IPS-20b (cell line): ENCODE measurements around the gene CCDC120.

Experiments
- H3K27ac ChIP-seq: one replicate; pipeline ENCODE4 v1.5.1; 2013; ENCODE audit warnings: low read length
- H3K27me3 ChIP-seq: 2 replicates; pipeline ENCODE4 v1.6.1; 2013; ENCODE audit warnings: mild to moderate bottlenecking, low read length, inconsistent platforms; ENCODE audit not compliant: insufficient read depth
- H3K36me3 ChIP-seq: 2 replicates; pipeline ENCODE4 v1.6.1; 2013; ENCODE audit warnings: low read depth, mild to moderate bottlenecking, inconsistent platforms, low read length, moderate library complexity; ENCODE audit not compliant: insufficient read depth
- H3K4me1 ChIP-seq: 2 replicates; pipeline ENCODE4 v1.6.1; 2013; ENCODE audit warnings: mild to moderate bottlenecking, control low read depth, inconsistent platforms, low read length, moderate library complexity; ENCODE audit not compliant: insufficient read depth
- H3K4me3 ChIP-seq: 2 replicates; pipeline ENCODE4 v1.5.1; 2013; ENCODE audit warnings: mild to moderate bottlenecking, low read length, inconsistent platforms
- H3K9ac ChIP-seq: 2 replicates; pipeline ENCODE4 v1.6.1; 2013; ENCODE audit warnings: low read depth, mild to moderate bottlenecking, inconsistent platforms, low read length, moderate library complexity
- H3K9me3 ChIP-seq: 2 replicates; pipeline ENCODE4 v1.6.1; 2013; ENCODE audit warnings: mild to moderate bottlenecking, low read depth, low read length, inconsistent platforms; ENCODE audit not compliant: insufficient read depth

CCDC120 gene, protein sequence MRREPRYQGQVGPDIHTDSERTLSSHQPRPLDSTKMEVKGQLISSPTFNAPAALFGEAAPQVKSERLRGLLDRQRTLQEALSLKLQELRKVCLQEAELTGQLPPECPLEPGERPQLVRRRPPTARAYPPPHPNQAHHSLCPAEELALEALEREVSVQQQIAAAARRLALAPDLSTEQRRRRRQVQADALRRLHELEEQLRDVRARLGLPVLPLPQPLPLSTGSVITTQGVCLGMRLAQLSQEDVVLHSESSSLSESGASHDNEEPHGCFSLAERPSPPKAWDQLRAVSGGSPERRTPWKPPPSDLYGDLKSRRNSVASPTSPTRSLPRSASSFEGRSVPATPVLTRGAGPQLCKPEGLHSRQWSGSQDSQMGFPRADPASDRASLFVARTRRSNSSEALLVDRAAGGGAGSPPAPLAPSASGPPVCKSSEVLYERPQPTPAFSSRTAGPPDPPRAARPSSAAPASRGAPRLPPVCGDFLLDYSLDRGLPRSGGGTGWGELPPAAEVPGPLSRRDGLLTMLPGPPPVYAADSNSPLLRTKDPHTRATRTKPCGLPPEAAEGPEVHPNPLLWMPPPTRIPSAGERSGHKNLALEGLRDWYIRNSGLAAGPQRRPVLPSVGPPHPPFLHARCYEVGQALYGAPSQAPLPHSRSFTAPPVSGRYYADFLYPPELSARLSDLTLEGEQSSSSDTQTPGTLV

DNA sequence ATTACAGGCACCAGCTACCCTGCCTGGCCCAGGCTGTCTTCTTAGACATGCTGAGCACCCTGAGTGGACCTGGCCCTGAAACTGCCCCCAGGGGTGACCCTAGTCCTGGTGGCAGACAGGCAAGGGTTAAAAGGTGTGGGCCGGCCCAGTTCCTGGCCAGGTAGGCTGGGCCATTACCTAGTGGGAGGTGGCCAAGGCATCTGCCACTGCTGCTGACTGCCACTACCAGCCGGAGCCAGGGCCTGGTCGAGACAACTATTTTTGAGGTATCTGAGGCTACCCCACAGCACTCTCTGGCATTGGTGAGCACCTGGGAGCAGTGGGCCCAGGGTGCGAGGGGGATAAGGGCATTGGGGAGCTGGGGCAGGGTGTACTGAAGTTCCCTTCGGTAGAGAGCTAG, at the start of gene CCDC120:
TSS of gene CCDC120 (plus strand) at position 206 of the 400 bp plus-strand sequence. CDS start 3,043 bp downstream, outside the sequence.
- Histone ChIP-seq H3K4me3 (peak within 1 kb of the TSS; percentile 60), H3K9ac (peak within 1 kb of the TSS; percentile 7; the same call in 1 of the 2 replicates), H3K27ac (no peak within 1 kb of the TSS)

DNA sequence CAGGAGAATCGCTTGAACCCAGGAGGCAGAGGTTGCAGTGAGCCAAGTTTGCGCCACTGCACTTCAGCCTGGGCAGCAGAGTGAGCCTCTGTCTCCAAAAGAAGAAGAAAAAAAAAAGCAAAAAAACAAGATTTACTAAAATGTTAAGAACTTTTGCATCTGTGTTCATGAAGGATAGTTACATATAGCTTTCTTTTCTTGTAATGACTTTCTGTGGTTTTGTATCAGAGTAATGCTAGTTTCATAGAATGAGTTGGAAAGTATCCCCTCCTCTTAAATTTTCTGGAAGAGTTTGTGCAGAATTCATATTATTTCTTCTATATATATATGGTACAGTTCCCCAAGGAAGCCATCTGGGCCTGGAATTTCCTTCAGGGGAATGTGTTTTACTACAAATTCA, 39.7 kb upstream of the CCDC120 start:
- Histone ChIP-seq H3K9ac (no peak overlapping the region), H3K4me3 (no peak overlapping the region), H3K27me3 (no peaks in the 10 kb centered on the region), H3K4me1 (no peaks in the 10 kb centered on the region), H3K27ac (no peak overlapping the region), H3K36me3 (no peaks in the 10 kb centered on the region), H3K9me3 (no peaks in the 10 kb centered on the region)

More for the DNA sequence above, at the start of gene CCDC120:
- no peaks in the 10 kb centered on the region; the same call in 1 of the 2 replicates for H3K4me1 ChIP-seq
- H3K9me3 ChIP-seq, result no peaks in the 10 kb centered on the region
- H3K27me3 ChIP-seq, result no peaks in the 10 kb centered on the region
- no peaks in the 10 kb centered on the region for H3K36me3 ChIP-seq

DNA sequence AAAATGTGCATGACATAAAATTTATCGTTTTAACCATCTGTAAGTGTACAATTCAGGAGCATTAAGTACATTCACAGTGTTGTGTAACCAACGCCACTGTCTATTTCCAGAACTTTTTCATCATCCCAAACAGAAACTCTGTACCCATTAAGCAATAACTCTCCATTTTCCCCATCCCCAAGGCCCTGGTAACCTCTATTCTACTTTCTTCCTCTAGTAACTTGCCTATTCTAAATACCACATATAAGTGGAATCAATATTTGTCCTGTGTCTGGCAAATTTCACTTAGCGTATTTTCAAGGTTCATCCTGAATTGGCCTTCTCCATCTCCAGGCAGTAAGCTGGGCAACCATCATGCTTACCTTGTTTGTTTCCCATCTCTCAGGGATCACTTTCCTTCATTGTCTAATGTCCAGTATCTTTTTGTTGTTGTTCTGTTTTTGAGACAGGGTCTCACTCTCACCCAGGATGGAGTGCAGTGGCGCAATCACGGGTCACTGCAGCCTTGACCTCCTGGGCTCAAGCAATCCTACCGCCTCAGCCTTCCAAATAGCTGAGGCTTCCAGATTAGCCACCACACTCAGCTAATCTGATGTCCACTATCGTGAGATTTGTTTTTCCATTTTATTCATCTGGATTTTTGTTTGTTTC, 39.1 kb upstream of the CCDC120 start:
- no peaks in the 10 kb centered on the region for H3K9me3 ChIP-seq
- H3K4me3 ChIP-seq, result no peak overlapping the region
- no peak overlapping the region for H3K9ac ChIP-seq
- no peak overlapping the region for H3K27ac ChIP-seq
- no peaks in the 10 kb centered on the region for H3K27me3 ChIP-seq
- no peaks in the 10 kb centered on the region for H3K4me1 ChIP-seq
- H3K36me3 ChIP-seq, result peaks cover 5% of the 10 kb centered on the region; the same call in 1 of the 2 replicates

DNA sequence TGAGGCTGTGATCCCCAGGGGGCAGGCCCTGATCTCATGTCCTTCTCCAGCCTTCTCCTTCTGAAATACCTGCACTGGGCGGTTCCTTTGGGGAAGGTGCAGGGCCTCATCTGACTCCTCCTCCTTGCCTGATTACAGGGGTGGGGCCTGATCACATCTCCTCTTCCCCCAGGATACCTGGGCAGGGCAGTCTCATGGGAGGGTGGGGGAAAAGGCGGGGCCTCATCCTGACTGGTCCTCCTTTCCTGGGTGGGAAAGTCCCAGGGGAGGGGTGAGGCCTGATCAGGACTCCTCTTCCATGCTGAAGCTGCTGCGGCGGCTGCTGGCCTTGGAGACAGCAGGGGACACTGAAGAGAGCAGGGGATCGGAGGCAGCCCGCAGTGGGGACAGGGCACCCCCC, 28.9 kb upstream of the CCDC120 start:
- no peak overlapping the region for H3K4me3 ChIP-seq
- no peak overlapping the region for H3K27ac ChIP-seq
- H3K36me3 ChIP-seq, result peaks cover 62% of the 10 kb centered on the region
- no peaks in the 10 kb centered on the region for H3K9me3 ChIP-seq
- H3K27me3 ChIP-seq, result no peaks in the 10 kb centered on the region
- H3K9ac ChIP-seq, result no peak overlapping the region
- H3K4me1 ChIP-seq, result no peaks in the 10 kb centered on the region

DNA sequence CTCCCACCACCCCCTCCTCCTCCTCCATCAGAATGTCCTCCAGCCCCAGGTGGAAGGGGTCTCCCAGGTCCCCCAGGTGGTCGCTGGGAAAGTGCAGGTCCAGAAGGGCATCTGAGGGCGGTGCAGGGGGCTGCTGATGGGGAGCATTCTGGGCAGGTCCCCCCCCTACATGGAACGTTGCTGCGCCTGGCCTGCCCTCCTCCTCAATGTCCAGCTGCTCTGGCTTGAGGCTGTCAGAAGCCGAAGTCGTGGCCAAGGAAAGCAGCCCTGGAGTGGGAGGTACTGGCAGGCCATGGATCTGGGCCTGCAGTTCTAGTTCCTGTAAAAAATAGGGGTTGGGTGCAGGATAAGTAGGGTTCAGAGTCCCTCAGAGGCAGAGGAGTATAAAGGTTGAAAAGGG, 28.5 kb upstream of the CCDC120 start:
- Histone ChIP-seq H3K4me3 (no peak overlapping the region), H3K27ac (no peak overlapping the region), H3K9ac (no peak overlapping the region), H3K4me1 (no peaks in the 10 kb centered on the region), H3K9me3 (no peaks in the 10 kb centered on the region), H3K36me3 (peaks cover 63% of the 10 kb centered on the region), H3K27me3 (no peaks in the 10 kb centered on the region)

DNA sequence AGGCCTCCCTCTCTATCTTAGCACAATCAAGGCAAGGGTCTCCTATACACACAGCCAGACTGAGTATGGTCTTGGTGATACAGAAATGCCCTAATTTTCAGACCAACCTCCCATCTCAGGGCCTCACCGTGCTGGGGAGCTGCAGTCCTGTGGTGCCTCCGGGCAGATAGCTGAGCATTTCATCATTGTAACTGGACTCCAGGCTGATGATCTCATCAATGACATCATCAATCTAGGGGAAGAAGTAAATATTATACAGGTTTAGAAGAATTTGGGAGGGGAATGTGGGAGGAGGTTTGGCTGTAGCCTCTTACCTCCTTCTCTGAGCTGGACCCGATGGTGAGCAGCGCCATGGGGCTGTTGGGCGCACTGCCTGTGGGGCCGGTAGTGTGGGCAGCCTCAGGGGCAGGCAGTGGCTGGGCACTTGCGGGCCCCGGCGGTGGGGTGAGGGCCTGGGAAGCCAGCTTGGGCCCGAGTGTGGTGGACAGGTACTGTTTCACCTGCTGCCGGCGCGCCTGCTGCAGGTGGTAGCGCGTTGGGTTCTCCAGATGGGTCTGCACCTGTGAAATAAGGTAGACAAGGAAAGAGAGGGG, 20.8 kb upstream of the CCDC120 start:
- peaks cover 55% of the 10 kb centered on the region for H3K36me3 ChIP-seq
- no peak overlapping the region for H3K4me3 ChIP-seq
- H3K27ac ChIP-seq, result no peak overlapping the region
- no peaks in the 10 kb centered on the region for H3K27me3 ChIP-seq
- H3K9me3 ChIP-seq, result no peaks in the 10 kb centered on the region
- peaks cover 6% of the 10 kb centered on the region for H3K4me1 ChIP-seq
- no peak overlapping the region for H3K9ac ChIP-seq

DNA sequence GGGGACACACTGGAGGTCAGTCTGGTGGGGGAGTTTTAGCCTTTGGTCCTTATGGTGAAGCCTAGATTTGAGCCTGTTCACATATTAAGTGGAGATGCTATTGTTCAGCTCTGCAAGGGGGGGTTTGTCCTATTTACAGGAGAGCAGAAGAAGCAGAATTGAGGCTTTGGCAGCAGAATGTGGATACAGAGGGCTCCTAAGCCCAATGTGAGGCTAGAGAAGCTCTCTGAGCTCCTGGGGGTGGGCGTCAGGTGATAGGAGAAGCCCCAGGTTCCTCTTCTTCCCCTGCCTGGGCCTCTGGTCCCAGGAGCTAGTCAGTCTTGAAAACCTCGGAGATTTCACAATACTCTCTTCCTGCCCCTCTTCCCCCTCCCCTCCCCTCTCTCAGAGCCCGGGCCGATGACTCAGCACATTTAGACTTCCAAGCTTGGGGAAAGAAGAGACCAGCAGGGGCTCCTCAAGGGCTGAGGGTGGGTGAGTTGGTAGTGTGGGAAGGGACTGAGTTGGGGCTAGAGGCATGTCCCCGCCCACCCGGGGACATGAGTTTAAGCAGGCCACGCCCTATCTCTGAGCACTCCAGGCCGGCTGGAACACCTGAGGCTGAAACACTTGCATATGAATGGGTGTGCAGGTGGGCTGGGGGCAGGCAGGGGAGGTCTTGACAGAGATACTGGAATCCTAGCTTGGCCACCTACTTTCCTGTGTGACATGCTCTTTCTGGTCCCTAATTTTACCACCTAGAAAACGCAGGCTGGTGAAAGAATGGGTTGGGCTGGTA, 19.0 kb upstream of the CCDC120 start:
- peak overlapping the region; percentile 95 for H3K4me3 ChIP-seq
- H3K4me1 ChIP-seq, result peaks cover 6% of the 10 kb centered on the region
- H3K27ac ChIP-seq, result peak overlapping the region; percentile 89
- H3K9me3 ChIP-seq, result no peaks in the 10 kb centered on the region
- H3K27me3 ChIP-seq, result no peaks in the 10 kb centered on the region
- peak overlapping the region; percentile 95; the same call in 1 of the 2 replicates for H3K9ac ChIP-seq
- peaks cover 37% of the 10 kb centered on the region for H3K36me3 ChIP-seq

DNA sequence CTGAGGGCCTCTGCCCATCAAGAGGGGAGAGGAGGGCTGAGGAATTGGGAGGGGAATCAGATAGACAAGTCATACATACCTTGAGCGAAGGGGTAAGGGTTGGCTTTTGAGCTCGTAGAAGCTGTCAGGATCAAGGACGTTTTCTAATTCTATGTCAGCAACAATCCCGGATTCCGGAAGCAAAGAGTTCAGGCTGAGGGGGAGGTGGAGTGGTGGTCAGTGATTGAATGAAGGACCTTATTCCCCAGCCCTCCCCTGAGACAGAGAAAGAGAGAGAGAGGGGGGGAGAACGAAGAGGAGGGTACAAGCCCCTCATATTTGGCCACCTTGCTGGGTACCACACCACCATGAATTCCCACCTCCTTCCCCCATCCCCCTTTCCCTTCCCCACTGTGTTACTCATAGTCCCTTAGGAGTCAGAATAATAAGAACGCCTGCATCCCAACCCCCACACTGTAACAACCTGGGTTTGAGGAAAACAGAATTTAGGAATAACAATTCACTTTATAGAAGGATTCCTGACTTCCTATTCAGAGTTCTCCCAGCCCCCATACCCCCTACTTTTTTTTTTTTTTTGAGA, 18.3 kb upstream of the CCDC120 start:
- Histone ChIP-seq H3K9ac (peak overlapping the region; percentile 95; the same call in 1 of the 2 replicates), H3K4me1 (peaks cover 6% of the 10 kb centered on the region), H3K4me3 (peak overlapping the region; percentile 95)

DNA sequence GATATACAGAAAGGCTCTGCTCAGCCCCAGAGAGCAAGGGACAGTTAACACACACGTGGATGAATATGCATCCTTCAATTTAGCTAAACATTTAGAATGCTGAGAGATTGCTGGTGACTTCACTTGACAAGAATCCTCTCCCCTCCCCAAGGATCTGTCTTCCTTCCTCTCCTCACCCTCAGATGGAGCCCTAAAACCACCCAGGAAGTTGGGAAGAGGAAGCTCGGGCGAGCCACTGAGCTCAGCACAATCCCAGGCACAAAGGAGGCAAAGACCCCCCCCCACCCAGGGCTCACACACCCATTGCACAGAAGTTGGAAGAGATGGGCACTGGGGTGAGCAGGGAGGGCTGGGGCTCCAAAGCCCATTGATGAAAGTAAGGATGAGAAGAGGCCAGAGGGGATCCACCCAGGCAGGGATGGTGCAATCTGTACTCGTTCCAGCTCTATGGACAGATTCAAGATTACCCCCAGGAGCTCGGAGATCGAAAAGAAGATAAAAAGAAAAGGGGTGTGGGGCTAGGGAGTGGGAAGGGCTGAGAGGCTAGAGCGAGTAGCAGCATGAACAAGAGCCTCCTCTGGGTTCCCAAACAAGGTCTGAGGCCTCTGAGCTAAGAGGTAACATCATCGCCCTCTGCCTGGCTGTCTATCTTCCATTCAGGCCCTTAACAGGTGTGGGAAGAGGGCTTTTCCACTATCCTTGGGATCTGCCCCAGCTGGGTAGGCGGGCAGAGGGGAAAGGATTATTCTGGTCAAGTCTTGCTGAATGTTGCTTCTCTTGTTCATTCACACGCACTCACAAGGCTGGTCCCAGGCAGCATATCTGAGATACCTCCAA, 16.8 kb upstream of the CCDC120 start:
- Histone ChIP-seq H3K27ac (peak overlapping the region; percentile 18), H3K4me3 (peak overlapping the region; percentile 95), H3K36me3 (peaks cover 27% of the 10 kb centered on the region), H3K4me1 (peaks cover 6% of the 10 kb centered on the region), H3K9me3 (no peaks in the 10 kb centered on the region), H3K9ac (peak overlapping the region; percentile 95; the same call in 1 of the 2 replicates), H3K27me3 (no peaks in the 10 kb centered on the region)

More for the DNA sequence above, 18.3 kb upstream of the CCDC120 start:
- H3K9me3 ChIP-seq, result no peaks in the 10 kb centered on the region
- H3K27ac ChIP-seq, result peak overlapping the region; percentile 72
- peaks cover 34% of the 10 kb centered on the region for H3K36me3 ChIP-seq
- H3K27me3 ChIP-seq, result no peaks in the 10 kb centered on the region

DNA sequence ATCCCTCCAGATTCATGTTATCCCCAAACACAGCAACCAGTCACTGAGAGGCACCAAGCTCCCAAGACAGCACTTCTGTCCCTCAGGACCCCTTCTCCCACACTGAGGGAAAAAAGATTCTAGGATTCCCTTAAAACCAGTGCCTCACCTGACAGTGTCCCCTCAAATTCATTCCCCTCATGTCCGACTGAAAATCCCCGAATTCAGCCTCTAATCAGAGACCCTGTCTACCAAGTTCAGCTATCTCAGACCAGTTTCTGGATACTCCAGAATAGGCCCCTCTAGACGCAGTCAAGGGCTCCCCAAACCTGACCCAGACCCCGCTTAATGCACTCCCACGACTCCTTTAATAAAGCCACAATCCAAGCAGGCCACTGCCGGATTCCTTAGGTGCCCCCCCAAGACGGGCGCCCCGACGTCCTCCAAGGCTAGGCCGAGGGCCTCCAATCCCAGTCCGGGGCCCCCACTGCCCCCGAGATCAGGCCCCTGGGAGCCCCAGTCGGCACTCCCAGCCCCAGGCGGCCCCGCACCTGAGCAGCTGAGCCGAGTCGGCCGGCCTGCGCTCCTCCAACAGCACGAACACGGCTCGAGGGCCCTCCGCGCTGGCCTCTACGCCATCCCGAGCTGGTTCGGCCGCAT, 16.1 kb upstream of the CCDC120 start:
- Histone ChIP-seq H3K9ac (peak overlapping the region; percentile 95; the same call in 1 of the 2 replicates), H3K4me1 (peaks cover 6% of the 10 kb centered on the region), H3K4me3 (peak overlapping the region; percentile 95), H3K36me3 (peaks cover 20% of the 10 kb centered on the region), H3K27ac (no peak overlapping the region), H3K27me3 (no peaks in the 10 kb centered on the region), H3K9me3 (no peaks in the 10 kb centered on the region)
